NCI-H2227 (cell line): ENCODE measurements around the gene PFN2.
"Not testable (repeated sequence)": the region's sequence is repeated elsewhere in the genome, so short reads cannot be mapped to it uniquely, and the experiment has no call there.

Experiments used
- DNase-seq: peaks from one replicate; lab custom pipeline; 2025; ENCODE audit not compliant: unreplicated experiment; lab: John Stamatoyannopoulos, UW

The PFN2 gene

DNA sequence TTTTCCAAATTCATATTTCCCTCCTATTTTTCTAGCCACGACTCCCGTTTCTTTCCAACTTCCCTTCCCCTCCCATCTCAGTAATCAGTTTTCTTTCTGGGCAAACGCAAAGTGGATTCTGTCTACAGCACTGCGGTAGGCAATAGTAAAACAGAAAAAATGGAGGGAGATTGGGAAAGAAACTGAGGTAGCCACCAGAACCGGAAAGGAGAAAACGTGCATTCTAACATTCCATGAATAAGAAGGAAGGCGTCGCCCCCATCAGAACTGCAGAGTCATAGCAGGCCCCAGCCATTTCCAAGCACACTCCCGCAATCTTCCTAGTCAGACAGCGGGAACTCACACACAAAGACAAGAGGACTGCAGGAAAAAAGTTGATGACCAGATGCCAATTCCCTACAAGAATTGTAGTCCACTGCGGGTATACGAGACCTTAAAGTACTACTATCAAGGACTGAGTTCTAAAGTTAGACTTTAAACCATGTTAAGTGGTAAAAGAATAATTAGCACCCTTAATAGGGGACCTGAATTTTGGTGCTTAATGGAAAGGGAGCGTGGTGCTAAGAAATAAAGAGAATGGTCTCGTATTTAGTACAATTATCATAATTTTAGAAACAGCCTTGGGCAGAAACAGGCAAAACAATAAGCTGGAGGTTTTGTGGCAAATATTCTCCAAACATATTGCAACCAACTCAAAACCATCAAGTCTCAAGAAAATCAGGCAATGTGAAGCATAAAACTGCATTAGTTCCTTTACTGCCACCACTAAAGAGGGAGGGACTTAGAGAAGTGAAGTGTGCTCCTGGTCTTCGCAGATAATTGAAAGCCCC is 1.4 kb downstream of the PFN2 start:
- peak; percentile 67 for DNase-seq

GRCh38 chr3:149968216-149968615 is 2.5 kb downstream of the PFN2 start:
- peak; percentile 11 for DNase-seq

- peak; percentile 59 for DNase-seq
These were observed 3.5 kb downstream of the PFN2 start for GRCh38 chr3:149967086-149967685.

DNA sequence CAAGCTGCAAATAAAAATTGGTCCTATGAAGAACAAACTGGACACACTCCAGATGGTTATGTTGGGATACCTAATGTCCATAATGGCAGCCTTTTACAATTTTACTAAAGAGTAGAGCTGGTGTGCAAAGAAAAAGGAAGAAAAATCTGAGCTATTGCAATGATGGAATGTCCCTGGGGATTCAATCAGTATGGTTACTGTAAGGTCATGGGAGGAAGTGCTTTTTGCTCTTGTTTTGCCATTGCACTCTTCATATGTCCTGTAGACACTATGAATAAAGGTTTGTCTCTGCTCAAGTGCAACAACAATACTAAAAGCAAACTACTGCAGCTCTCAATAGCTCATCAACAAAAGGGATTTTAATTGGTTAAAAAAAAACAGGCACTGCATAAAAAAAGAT is 5.4 kb downstream of the PFN2 start:
- DNase-seq = no peak

DNA sequence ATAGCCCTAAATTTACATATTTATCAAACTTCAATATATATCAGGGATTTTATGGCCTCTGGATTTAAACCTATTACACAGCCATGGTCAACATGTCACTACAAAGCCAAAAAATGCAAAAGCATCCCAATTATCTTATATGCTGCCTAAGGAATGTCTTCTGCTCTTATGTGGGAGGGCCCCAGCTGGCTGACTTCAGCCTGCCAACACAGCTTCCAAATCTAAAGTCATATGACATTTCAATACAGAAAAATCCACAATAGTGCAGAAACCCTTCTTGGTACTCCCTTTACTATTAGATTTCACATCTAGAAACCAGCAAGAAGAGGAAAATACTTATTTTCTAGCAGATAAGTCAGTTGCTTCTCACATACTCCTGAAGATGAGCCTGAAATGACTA is 6.4 kb downstream of the PFN2 start:
- no peak for DNase-seq

DNA sequence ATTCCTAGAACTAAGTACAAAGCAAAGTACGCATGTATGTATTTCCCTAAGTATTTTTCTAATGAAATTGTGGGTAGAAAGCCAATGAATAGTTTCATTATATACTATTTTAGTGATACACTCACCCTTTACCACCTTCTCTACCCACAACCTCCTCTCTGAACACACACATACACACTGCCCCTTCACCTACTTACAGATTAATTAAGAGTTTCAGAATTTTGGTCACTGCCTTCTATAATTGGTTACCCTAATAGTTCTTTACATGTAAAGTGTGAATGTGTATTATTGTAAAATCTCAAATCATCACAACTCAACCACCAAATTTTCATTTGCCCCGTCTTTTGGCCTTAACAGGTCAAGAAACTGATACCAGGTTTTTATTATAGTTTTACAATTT is 7.2 kb downstream of the PFN2 start:
- DNase-seq = no peak

- DNase-seq = no peak
These were observed 11.3 kb downstream of the PFN2 start for GRCh38 chr3:149959443-149959842.

GRCh38 chr3:149958171-149958796 is 12.4 kb downstream of the PFN2 start:
- no peak for DNase-seq

- DNase-seq = no peak
These were observed 13.2 kb downstream of the PFN2 start for GRCh38 chr3:149957361-149958125.

GRCh38 chr3:149955449-149955848 is 15.2 kb downstream of the PFN2 start:
- DNase-seq = no peak

- no peak for DNase-seq
These were observed 15.9 kb downstream of the PFN2 start for GRCh38 chr3:149954812-149955211.

GRCh38 chr3:149949181-149949580 is 21.5 kb downstream of the PFN2 start:
- DNase-seq = no peak

DNA sequence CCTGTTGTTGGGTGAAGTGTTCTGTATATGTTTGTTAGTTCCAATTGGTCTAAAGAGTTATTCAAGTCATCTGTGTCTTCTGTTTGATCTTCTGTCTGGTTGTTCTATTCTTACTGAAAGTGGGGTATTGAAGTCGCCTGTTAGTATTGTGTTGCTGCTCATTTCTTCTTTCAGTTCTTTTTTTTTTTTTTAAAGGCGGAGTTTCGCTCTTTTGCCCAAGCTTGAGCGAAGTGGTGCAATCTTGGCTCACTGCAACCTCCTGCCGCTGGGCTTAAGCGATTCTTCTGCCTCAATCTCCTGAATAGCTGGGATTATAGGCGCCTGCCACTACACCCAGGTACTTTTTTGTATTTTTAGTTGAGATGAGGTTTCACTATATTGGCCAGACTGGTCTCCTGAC is 23.5 kb downstream of the PFN2 start:
- no peak for DNase-seq

- not testable (repeated sequence) for DNase-seq
These were observed 26.7 kb downstream of the PFN2 start for GRCh38 chr3:149943966-149944365.

DNA sequence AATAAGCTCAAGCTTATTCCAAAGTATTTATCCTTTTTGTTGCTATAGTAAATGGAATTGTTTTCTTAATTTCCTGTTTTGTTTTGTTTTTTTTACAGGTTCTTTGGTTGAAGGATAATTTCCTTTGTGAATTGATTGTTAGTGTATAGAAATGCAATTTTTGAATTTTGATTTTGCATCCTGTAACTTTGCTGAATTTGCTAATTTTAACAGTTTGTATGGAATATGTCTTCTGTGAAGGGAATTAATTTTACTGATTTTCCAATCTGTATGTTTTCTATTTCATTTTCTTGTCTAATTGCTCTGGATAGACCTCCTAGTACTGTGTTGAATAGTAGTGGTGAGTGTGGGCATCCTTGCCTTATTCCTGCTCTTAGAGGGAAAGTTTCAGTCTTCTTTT is 28.3 kb downstream of the PFN2 start:
- no peak for DNase-seq

GRCh38 chr3:149941946-149942345 is 28.7 kb downstream of the PFN2 start:
- DNase-seq = no peak

DNA sequence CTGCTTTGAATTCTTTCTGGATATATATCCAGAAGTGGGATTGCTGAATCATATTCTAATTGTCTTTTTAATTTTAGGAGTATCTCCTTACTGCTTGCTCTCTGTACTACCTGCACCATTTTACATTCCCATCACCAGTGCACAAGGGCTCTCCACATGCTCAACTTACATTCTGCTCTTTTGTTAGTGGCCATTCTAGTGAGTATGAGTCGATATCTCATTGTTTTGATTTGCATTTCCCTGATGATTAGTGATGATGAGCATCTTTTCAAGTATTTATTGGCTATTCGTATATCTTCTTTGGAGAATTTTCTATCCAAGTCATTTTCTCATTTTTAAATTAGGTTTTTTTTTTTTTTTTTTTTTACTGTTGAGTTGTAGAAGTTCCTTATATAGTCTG is 29.5 kb downstream of the PFN2 start:
- no peak for DNase-seq

- DNase-seq = not testable (repeated sequence)
These were observed 32.2 kb downstream of the PFN2 start for GRCh38 chr3:149938392-149939055.

DNA sequence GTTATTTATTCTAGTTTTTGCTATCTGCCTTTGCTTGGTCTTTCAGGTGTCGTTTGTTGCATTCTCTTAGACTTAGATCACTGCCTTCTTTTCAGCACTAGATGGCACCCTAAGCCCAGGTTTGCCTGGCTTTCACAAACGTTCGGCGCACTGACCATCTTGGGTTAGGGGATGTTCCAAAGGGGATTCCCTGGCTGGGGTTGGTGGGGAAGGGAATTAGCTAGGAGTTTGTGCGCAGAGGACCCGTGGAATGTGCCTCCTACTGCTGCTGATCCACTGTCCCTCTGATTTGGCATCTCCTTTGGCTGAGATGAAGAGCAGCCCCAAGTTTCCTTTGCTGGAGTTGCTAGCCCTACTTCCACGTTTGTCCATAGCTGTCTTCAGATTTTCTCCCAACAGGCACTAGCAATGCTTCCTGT is 33.9 kb downstream of the PFN2 start:
- peak; percentile 64 for DNase-seq

DNA sequence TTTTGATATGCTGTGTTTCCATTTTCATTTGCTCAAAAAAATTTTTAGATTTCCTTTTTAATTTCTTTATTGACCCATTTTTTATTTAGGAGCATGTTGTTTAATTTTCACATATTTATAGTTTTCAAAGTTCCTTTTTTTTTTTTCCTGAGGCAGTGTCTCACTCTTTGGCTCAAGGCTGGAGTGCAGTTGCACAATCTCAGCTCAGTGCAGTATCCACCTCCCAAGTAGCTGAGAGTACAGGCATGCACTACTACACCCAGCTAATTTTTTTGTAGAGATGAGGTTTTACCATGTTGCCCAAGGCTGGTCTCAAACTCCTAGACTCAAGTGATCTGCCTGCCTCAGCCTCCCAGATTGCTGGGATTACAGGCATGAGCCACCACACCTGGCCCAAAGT is 36.2 kb downstream of the PFN2 start:
- no peak for DNase-seq

GRCh38 chr3:149933858-149934257 is 36.8 kb downstream of the PFN2 start:
- no peak for DNase-seq
